Testis (tissue), 2 donors: ENCODE results near the gene SYCP1.

ENCODE experiments used
- CTCF ChIP-seq, 3 experiments: fragments of 450-650 bp in 2 of 3; fragments of 200-600 bp in 1 of 3; sonication (generic) in 1 of 3; IDR thresholded peaks; one replicate each; pipeline ENCODE4 v1.5.1; 2016 to 2019; ENCODE audit warnings: antibody characterized with exemption in 3 of 3, mild to moderate bottlenecking in 2 of 3, moderate library complexity in 1 of 3
- POLR2A ChIP-seq: fragments of 450-650 bp; IDR thresholded peaks from one replicate; pipeline ENCODE4 v1.6.1; 2017; ENCODE audit warnings: antibody characterized with exemption, mild to moderate bottlenecking, moderate library complexity

- no peak for TF ChIP-seq CTCF (IDR thresholded peaks at IDR 0.05)
- no peak for TF ChIP-seq POLR2A
Measured at GRCh38 chr1:114903480-114903879, 48.8 kb downstream of the SYCP1 start.
